Panc1 (cell line): Measurements from ENCODE around the gene PLCD1. TPM values are rescaled to one million over a fixed set of nuclear protein-coding genes. Genes with fewer than 3 reads are reported as not detected.

Experiments
- ATAC-seq: fragments of 200-7000 bp; cut with Tn5 transposase; 2 replicates; pipeline ENCODE4 v1.9.1; 2020; ENCODE audit warnings: mild to moderate bottlenecking, moderate library complexity
- BruUV-seq: library from RNA; stranded (reverse); fragments of 400-500 nt; replicated peaks from 2 replicates; lab custom pipeline; 2021; lab: Mats Ljungman, UMichigan
- CTCF ChIA-PET: fragments of 300-600 bp; sonication (Branson Sonifier 250); formaldehyde crosslinking; loops from one replicate; lab custom pipeline; 2022; ENCODE audit warnings: antibody characterized with exemption; lab: Charles Lee
- POLR2A ChIA-PET: fragments of 300-600 bp; sonication (Branson Sonifier 250); formaldehyde crosslinking; loops from one replicate; lab custom pipeline; 2022; ENCODE audit warnings: antibody characterized with exemption; lab: Charles Lee
- DNase-seq: peaks from one replicate; pipeline ENCODE4 v3.0.0-alpha.2; 2010; ENCODE audit warnings: low read depth, low spot score
- H3K27ac ChIP-seq: 2 replicates; pipeline ENCODE4 v1.5.1; 2011; ENCODE audit warnings: mild to moderate bottlenecking, low read length, inconsistent platforms
- H3K27me3 ChIP-seq: fragments of 200-500 bp; sonication (Bioruptor generic); 2 replicates; pipeline ENCODE4 v1.6.0; 2014; ENCODE audit warnings: low read length, inconsistent platforms; ENCODE audit not compliant: control insufficient read depth, insufficient read depth
- H3K36me3 ChIP-seq: fragments of 200-500 bp; sonication (Bioruptor generic); 2 replicates; pipeline ENCODE4 v1.5.1; 2014; ENCODE audit warnings: inconsistent platforms, mild to moderate bottlenecking, low read length, moderate library complexity; ENCODE audit not compliant: control insufficient read depth, insufficient read depth
- H3K4me1 ChIP-seq: 2 replicates; pipeline ENCODE4 v1.5.1; 2011; ENCODE audit warnings: inconsistent platforms, mild to moderate bottlenecking, low read length, moderate library complexity; ENCODE audit not compliant: control insufficient read depth, insufficient read depth
- H3K4me3 ChIP-seq, 2 experiments: 2 replicates each; pipeline ENCODE4 v1.5.1; 2011 to 2012; ENCODE audit warnings: low read depth in 2 of 2, low read length in 2 of 2, mild to moderate bottlenecking in 2 of 2, inconsistent platforms in 1 of 2, moderate library complexity in 1 of 2
- H3K9me3 ChIP-seq: fragments of 200-500 bp; sonication (Bioruptor generic); 2 replicates; pipeline ENCODE4 v1.5.1; 2014; ENCODE audit warnings: low read depth, mild to moderate bottlenecking, inconsistent platforms, low read length, moderate library complexity; ENCODE audit not compliant: control insufficient read depth, insufficient read depth
- CTCF ChIP-seq: fragments of 450-650 bp; IDR thresholded peaks from 2 replicates; pipeline ENCODE4 v1.5.1; 2017; ENCODE audit warnings: mild to moderate bottlenecking
- POLR2AphosphoS5 ChIP-seq: IDR thresholded peaks from 2 replicates; pipeline ENCODE4 v1.6.1; 2012; ENCODE audit warnings: mild to moderate bottlenecking, low read depth, low read length, moderate library complexity
- REST ChIP-seq, 2 experiments: IDR thresholded peaks; 2 replicates each; pipeline ENCODE4 v1.6.1; 2011 to 2012; ENCODE audit warnings: low read depth in 2 of 2, control low read depth in 1 of 2, low read length in 1 of 2, mild to moderate bottlenecking in 1 of 2, moderate library complexity in 1 of 2; ENCODE audit not compliant: insufficient read depth in 1 of 2
- SIN3A ChIP-seq: IDR thresholded peaks from 2 replicates; pipeline ENCODE4 v1.6.1; 2012; ENCODE audit warnings: low read depth, mild to moderate bottlenecking, low read length, moderate library complexity, borderline replicate concordance; ENCODE audit not compliant: insufficient read depth
- TCF7L2 ChIP-seq: IDR thresholded peaks from 2 replicates; pipeline ENCODE4 v1.6.1; 2011; ENCODE audit warnings: mild to moderate bottlenecking, low read depth, low read length, inconsistent platforms
- in situ Hi-C: cut with HindIII; loops from 2 replicates; pipeline ENCODE4 v1.10.0; 2016; ENCODE audit warnings: low sequenced_read_pairs, low pct_unique_long_range_greater_than_20kb
- intact Hi-C: fragments of 100-400 bp; cut with micrococcal nuclease; formaldehyde crosslinking; loops from one replicate; pipeline ENCODE4 v1.10.0; 2022; ENCODE audit not compliant: unreplicated experiment
- total RNA-seq: library from RNA; stranded (reverse); gene quantifications from one replicate; pipeline ENCODE4 v1.2.1, GENCODE V29; 2021; ENCODE audit not compliant: unreplicated experiment

The PLCD1 gene
- total RNA-seq, 1 experiment from 2014 or later = 1.8 TPM

GRCh38 chr3:38003817-38004414, 25.5 kb downstream of the PLCD1 start:
- DNase-seq (no peak), ATAC-seq (peak; percentile 9; the same call in 1 of the 2 replicates)
- H3K9me3 ChIP-seq = no peaks in the 10 kb centered on the region
- no peak overlapping the region for H3K27ac ChIP-seq
- POLR2A ChIA-PET = no interaction called here
- TF ChIP-seq CTCF = no peak
- TF ChIP-seq SIN3A = no peak
- no peak for TF ChIP-seq POLR2AphosphoS5
- TF ChIP-seq TCF7L2 = no peak
- no peak for TF ChIP-seq REST (IDR thresholded peaks at IDR 0.05; ENCODE audit: insufficient read depth in 1 of 2, low read depth in 2 of 2, low read length in 1 of 2)
- intact Hi-C loops (no loop called here), in situ Hi-C loops (no loop called here)
- no peak overlapping the region for H3K4me3 ChIP-seq
- no TSS peak for BruUV-seq
- CTCF ChIA-PET = interaction anchor here (0.9 kb wide), 1 partner anchor 56 kb away, joined by 4 read pairs; no protein-coding TSS in a partner anchor
- no peaks in the 10 kb centered on the region for H3K4me1 ChIP-seq
- no peaks in the 10 kb centered on the region for H3K36me3 ChIP-seq
- no peaks in the 10 kb centered on the region for H3K27me3 ChIP-seq

DNA sequence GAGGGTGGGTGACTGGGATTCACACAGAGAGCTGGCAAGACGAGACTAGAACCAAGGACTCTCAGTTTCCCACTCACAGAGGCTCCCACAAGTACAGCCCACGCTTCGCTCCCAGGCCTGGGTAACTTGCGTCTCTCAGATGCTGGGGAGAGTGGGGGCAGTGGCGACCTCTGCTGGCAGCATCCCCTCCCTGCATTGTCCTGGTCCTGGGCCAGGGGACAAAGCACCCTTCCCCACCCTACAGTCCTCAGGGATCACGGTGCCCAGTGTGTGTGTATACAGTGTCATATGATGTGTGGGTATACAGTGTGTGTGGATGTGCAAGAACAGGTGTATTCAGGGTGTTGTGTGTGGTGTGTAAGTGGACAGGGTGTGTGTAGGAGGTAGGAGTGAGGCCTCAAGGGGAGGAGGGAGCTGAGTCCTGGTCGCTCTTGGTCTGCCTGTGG, 26.0 kb downstream of the PLCD1 start:
- CTCF ChIA-PET = interaction anchor here (0.9 kb wide), 1 partner anchor 56 kb away, joined by 4 read pairs; no protein-coding TSS in a partner anchor
- TF ChIP-seq CTCF = peak; percentile 90
- TF ChIP-seq REST (IDR thresholded peaks at IDR 0.05; ENCODE audit: insufficient read depth in 1 of 2, low read depth in 2 of 2, low read length in 1 of 2) = no peak

More for the DNA sequence above, 26.0 kb downstream of the PLCD1 start:
- DNase-seq (no peak), ATAC-seq (peak; percentile 56)
- H3K4me1 ChIP-seq = 0 out of 2 replicates have a peak, but pooled peaks cover under 1% of the 10 kb centered on the region
- H3K36me3 ChIP-seq = no peaks in the 10 kb centered on the region
- H3K27ac ChIP-seq = no peak overlapping the region
- BruUV-seq = no TSS peak
- no peak overlapping the region for H3K4me3 ChIP-seq
- in situ Hi-C loops = no loop called here
- no peaks in the 10 kb centered on the region for H3K27me3 ChIP-seq
- intact Hi-C loops = no loop called here
- POLR2A ChIA-PET = no interaction called here
- H3K9me3 ChIP-seq = no peaks in the 10 kb centered on the region
